Measurements from ENCODE around the gene FRMD1. TPM values are rescaled to one million over a fixed set of nuclear protein-coding genes. Genes with fewer than 3 reads are reported as not detected.

The FRMD1 gene
- total and polyA plus RNA-seq, 5 experiments from 2014 or later = not detected

DNA sequence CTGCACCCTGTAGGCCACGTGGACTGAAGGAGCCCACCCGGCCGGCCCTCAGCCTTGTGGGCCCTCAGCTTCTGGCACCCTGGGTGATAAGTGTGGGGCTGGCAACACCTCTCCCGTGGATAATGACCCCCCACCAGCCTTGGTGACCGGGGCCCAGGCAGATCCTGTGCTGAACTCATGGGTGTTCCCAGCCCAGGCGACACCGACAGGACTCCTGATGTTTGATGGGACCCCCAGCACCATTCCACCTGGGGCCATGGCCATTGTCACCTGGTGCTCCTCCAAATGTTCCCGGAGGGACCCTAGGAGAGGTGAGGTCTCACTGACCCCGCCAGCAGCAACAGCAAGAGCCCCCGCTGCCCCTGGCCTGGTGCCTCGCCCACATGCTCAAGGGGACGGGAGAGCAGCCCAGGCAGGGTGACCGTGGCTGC, 19.4 kb upstream of the FRMD1 start:
- H3K4me3 Mint-ChIP-seq = no peak overlapping the region
- peaks cover 10 to 43% (median 29%) of the 10 kb centered on the region in 5 donors for H3K27me3 Mint-ChIP-seq
- no peaks in the 10 kb centered on the region for H3K4me1 Mint-ChIP-seq
- no peak for ATAC-seq
- POLR2A ChIA-PET = no interaction called here
- H3K9me3 Mint-ChIP-seq = peaks cover 0 to 2% (median 0%) of the 10 kb centered on the region in 9 donors
- no peaks in the 10 kb centered on the region for H3K36me3 Mint-ChIP-seq
- no peak overlapping the region for H3K27ac Mint-ChIP-seq
- peak in 1 of 10 donors; percentile 41 for DNase-seq

- Mint-ChIP-seq H3K27me3 (peaks cover 8 to 39% (median 23%) of the 10 kb centered on the region in 5 donors), H3K36me3 (no peaks in the 10 kb centered on the region), H3K4me1 (no peaks in the 10 kb centered on the region), H3K4me3 (no peak overlapping the region), H3K27ac (no peak overlapping the region), H3K9me3 (peaks cover 0 to 2% (median 0%) of the 10 kb centered on the region in 9 donors)
- ATAC-seq = no peak
- peak in 1 of 10 donors; percentile 28 for DNase-seq
- POLR2A ChIA-PET = no interaction called here
Measured at GRCh38 chr6:168097621-168098430, 18.8 kb upstream of the FRMD1 start.

DNA sequence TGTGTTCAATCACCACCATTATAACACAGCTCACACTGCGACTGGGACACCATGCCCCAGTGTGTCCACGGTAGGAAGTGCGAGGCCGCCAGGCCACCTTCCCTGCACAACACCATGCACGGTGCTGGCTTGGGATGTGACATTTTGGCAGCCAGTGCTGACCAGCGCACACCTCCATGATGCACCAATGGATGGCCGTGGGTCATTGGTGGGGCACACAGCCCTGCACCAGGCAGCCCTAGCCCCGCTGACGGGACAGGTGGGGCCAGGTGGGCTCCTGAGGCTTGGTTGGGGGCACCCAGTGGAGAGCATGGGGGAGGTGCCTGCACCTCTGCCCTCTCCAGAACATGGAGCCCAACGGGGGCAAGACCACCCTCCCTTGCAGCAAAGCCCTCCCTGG, 18.2 kb upstream of the FRMD1 start:
- Mint-ChIP-seq H3K36me3 (no peaks in the 10 kb centered on the region), H3K9me3 (peaks cover 0 to 7% (median under 1%) of the 10 kb centered on the region in 9 donors), H3K4me3 (no peak overlapping the region), H3K4me1 (no peaks in the 10 kb centered on the region), H3K27me3 (peaks cover 2 to 33% (median 17%) of the 10 kb centered on the region in 5 donors), H3K27ac (no peak overlapping the region)
- POLR2A ChIA-PET = no interaction called here
- DNase-seq (peak in 1 of 10 donors; percentile 8), ATAC-seq (no peak)

DNA sequence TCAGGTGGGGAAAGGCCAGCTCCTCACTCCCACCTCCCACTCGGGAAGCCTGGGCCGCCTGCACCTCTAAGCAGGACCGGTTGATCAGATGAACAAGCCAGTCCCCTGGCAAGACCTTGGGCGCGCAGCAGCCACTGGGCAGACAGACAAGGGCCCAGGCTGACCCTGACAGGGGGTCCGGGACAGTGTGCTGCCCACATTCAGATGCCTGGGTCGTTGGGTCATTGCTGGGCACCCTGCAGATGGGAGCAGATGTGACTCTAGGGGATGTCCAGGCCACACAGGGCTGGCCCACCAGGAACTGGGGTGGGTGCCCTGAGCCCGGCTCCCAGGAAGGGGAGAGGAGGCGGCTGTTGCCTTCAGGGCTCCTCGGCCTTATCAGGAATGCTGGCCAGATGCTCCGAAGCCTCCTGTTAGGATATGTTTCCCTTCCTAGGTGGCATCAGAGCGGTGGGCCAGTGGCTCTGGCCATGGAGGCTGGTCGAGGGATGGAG, 17.3 kb upstream of the FRMD1 start:
- peak in 1 of 10 donors; percentile 62 for DNase-seq
- ATAC-seq = no peak
- H3K4me3 Mint-ChIP-seq = no peak overlapping the region
- no peak overlapping the region for H3K27ac Mint-ChIP-seq
- no peaks in the 10 kb centered on the region for H3K36me3 Mint-ChIP-seq
- no peaks in the 10 kb centered on the region for H3K4me1 Mint-ChIP-seq
- peaks cover 2 to 27% (median 11%) of the 10 kb centered on the region in 5 donors for H3K27me3 Mint-ChIP-seq
- POLR2A ChIA-PET = no interaction called here
- peaks cover 0 to 12% (median 2%) of the 10 kb centered on the region in 9 donors for H3K9me3 Mint-ChIP-seq

GRCh38 chr6:168095716-168096250, 16.8 kb upstream of the FRMD1 start:
- Mint-ChIP-seq H3K27me3 (peaks cover 2 to 27% (median 11%) of the 10 kb centered on the region in 5 donors), H3K36me3 (no peaks in the 10 kb centered on the region), H3K27ac (no peak overlapping the region), H3K9me3 (peaks cover 0 to 12% (median 2%) of the 10 kb centered on the region in 9 donors), H3K4me3 (no peak overlapping the region), H3K4me1 (no peaks in the 10 kb centered on the region)
- ATAC-seq (no peak), DNase-seq (no peak)
- POLR2A ChIA-PET = no interaction called here

DNA sequence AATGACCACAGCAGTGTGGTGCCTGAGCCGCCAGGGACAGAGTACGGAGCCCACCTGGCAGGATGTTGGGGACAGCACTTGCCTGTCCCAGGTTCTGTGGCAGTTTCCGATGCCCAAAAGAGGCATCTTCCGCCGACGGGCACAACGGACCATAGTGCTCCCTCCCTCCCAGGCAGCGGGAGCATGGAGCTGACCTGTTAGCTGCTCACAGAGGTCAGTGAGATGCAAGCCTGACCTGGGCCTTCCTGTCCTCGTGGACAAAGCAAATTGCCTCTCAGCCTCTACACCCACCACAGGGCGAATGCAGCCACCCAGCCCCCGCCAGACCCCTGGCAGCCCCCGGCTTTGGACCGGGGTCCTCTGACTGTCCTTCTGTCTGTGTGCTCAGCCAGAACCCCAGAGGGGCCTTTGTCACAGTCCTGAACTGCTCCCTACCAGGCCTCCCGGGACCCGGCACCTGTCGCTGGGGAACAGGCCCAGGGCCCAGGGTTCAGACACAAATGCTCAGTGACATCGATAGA, 16.2 kb upstream of the FRMD1 start:
- no peak overlapping the region for H3K27ac Mint-ChIP-seq
- peaks cover 0 to 12% (median 2%) of the 10 kb centered on the region in 9 donors for H3K9me3 Mint-ChIP-seq
- H3K27me3 Mint-ChIP-seq = peaks cover 2 to 24% (median 11%) of the 10 kb centered on the region in 5 donors
- peak in 1 of 10 donors; percentile 56 for DNase-seq
- no peak overlapping the region for H3K4me3 Mint-ChIP-seq
- no peaks in the 10 kb centered on the region for H3K36me3 Mint-ChIP-seq
- POLR2A ChIA-PET = no interaction called here
- no peaks in the 10 kb centered on the region for H3K4me1 Mint-ChIP-seq
- ATAC-seq = no peak

GRCh38 chr6:168093634-168094033, 14.6 kb upstream of the FRMD1 start:
- DNase-seq (peak in 1 of 10 donors; percentile 26), ATAC-seq (no peak)
- H3K36me3 Mint-ChIP-seq = no peaks in the 10 kb centered on the region
- POLR2A ChIA-PET = no interaction called here
- no peak overlapping the region for H3K4me3 Mint-ChIP-seq
- H3K27me3 Mint-ChIP-seq = peaks cover 0 to 11% (median 7%) of the 10 kb centered on the region in 5 donors
- H3K4me1 Mint-ChIP-seq = no peaks in the 10 kb centered on the region
- peaks cover 0 to 12% (median 2%) of the 10 kb centered on the region in 9 donors for H3K9me3 Mint-ChIP-seq
- no peak overlapping the region for H3K27ac Mint-ChIP-seq

- no peak overlapping the region for H3K4me3 Mint-ChIP-seq
- H3K4me1 Mint-ChIP-seq = no peaks in the 10 kb centered on the region
- DNase-seq (peak in 1 of 10 donors; percentile 59), ATAC-seq (no peak)
- H3K27ac Mint-ChIP-seq = no peak overlapping the region
- POLR2A ChIA-PET = no interaction called here
- H3K27me3 Mint-ChIP-seq = peaks cover 0 to 9% (median 4%) of the 10 kb centered on the region in 5 donors
- no peaks in the 10 kb centered on the region for H3K36me3 Mint-ChIP-seq
- peaks cover 0 to 12% (median 2%) of the 10 kb centered on the region in 9 donors for H3K9me3 Mint-ChIP-seq
Measured at GRCh38 chr6:168093071-168093505, 14.1 kb upstream of the FRMD1 start.

DNA sequence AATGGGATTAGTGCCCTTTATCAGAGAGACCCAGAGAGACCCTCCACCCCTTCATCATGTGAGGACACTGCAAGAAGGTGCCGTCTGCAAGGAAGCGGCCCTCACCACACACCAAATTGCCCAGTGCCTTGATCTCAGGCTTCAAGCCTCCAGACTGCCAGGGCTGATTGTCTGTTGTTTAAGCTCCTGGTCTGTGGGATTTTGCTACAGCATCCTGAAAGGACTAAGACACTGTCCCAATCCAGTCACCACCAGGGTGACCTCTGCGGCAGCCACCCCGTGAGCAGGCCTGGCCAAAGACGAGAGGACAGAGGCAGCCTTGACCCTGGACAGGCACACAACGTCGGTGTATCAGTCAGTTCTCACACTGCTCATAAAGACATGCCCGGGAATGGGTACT, 13.5 kb upstream of the FRMD1 start:
- H3K4me1 Mint-ChIP-seq = no peaks in the 10 kb centered on the region
- peak in 1 of 10 donors; percentile 55 for DNase-seq
- POLR2A ChIA-PET = no interaction called here
- H3K36me3 Mint-ChIP-seq = no peaks in the 10 kb centered on the region
- no peak for ATAC-seq
- H3K4me3 Mint-ChIP-seq = no peak overlapping the region
- H3K9me3 Mint-ChIP-seq = peaks cover 0 to 12% (median 2%) of the 10 kb centered on the region in 9 donors
- no peak overlapping the region for H3K27ac Mint-ChIP-seq
- H3K27me3 Mint-ChIP-seq = peaks cover 0 to 4% (median 0%) of the 10 kb centered on the region in 5 donors

DNA sequence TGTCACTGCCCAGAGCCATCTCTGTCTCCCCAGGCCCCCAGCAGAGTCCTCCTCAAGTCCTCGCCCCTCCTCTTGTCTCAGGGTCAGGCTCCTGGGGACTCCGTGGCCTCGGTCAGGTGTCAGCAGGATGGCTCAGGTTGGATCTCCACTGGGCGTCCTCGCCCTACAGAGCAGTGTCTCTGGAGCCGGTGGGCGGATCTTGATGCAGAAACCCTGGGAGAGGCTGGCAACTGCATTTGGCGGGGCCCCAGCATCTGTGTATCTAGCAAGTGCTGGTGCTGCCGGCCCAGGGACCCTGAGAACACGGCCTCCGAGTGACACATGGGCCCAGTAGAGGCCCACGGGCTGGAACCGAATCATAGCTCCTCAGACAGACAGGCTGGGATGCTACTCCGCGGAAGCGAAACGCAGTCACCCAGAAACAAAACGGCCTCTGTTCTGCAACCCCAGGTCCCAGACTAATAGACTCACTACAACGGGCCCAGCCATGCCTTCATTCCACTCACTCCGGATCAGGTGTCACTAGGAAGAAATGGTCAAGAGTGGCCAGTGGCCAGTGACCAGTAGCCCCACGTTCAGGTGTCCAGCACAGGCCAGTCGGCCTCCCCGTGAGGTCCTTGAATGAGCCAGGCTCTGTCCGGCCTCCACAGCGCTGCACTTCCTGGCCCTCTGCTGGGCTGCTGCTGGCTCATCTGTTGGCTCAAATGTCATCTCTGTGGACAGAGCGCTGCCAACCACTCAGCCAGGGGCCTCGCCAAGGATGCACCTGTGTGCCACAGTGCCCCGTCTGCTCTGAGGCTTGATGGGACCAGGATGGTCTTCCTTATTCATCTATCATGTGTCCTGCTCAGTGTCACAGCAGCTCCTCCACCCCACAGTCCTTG, 12.6 kb upstream of the FRMD1 start:
- POLR2A ChIA-PET = no interaction called here
- DNase-seq (peak in 1 of 10 donors; percentile 36), ATAC-seq (no peak)
- Mint-ChIP-seq H3K4me3 (no peak overlapping the region), H3K36me3 (no peaks in the 10 kb centered on the region), H3K27ac (no peak overlapping the region), H3K9me3 (peaks cover 0 to 12% (median 2%) of the 10 kb centered on the region in 9 donors), H3K4me1 (no peaks in the 10 kb centered on the region), H3K27me3 (peaks cover 0 to 3% (median 0%) of the 10 kb centered on the region in 5 donors)

- DNase-seq = peak in 1 of 10 donors; percentile 28
- no peak overlapping the region for H3K27ac Mint-ChIP-seq
- no peaks in the 10 kb centered on the region for H3K36me3 Mint-ChIP-seq
- H3K4me3 Mint-ChIP-seq = no peak overlapping the region
- no peak for ATAC-seq
- peaks cover 0 to 3% (median 0%) of the 10 kb centered on the region in 5 donors for H3K27me3 Mint-ChIP-seq
- no peaks in the 10 kb centered on the region for H3K4me1 Mint-ChIP-seq
- peaks cover 0 to 12% (median 2%) of the 10 kb centered on the region in 9 donors for H3K9me3 Mint-ChIP-seq
- POLR2A ChIA-PET = no interaction called here
Measured at GRCh38 chr6:168090706-168091105, 11.7 kb upstream of the FRMD1 start.

GRCh38 chr6:168090064-168090690, 11.2 kb upstream of the FRMD1 start:
- ATAC-seq = no peak
- H3K27ac Mint-ChIP-seq = no peak overlapping the region

More at GRCh38 chr6:168090064-168090690, 11.2 kb upstream of the FRMD1 start:
- Mint-ChIP-seq H3K27me3 (peaks cover 0 to 3% (median 0%) of the 10 kb centered on the region in 5 donors), H3K9me3 (peaks cover 0 to 12% (median 2%) of the 10 kb centered on the region in 9 donors), H3K36me3 (no peaks in the 10 kb centered on the region), H3K4me1 (no peaks in the 10 kb centered on the region), H3K4me3 (no peak overlapping the region)
- POLR2A ChIA-PET = no interaction called here
- DNase-seq = peak in 1 of 10 donors; percentile 51
